HG02642 (cell line): Measurements from ENCODE around the gene TMEM130.

ENCODE experiments used
- ATAC-seq: cut with Tn5 transposase; IDR thresholded peaks from one replicate; pipeline ENCODE4 v1.9.1; 2021; ENCODE audit warnings: mild to moderate bottlenecking; ENCODE audit not compliant: unreplicated experiment, poor library complexity

The TMEM130 gene, protein sequence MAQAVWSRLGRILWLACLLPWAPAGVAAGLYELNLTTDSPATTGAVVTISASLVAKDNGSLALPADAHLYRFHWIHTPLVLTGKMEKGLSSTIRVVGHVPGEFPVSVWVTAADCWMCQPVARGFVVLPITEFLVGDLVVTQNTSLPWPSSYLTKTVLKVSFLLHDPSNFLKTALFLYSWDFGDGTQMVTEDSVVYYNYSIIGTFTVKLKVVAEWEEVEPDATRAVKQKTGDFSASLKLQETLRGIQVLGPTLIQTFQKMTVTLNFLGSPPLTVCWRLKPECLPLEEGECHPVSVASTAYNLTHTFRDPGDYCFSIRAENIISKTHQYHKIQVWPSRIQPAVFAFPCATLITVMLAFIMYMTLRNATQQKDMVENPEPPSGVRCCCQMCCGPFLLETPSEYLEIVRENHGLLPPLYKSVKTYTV

DNA sequence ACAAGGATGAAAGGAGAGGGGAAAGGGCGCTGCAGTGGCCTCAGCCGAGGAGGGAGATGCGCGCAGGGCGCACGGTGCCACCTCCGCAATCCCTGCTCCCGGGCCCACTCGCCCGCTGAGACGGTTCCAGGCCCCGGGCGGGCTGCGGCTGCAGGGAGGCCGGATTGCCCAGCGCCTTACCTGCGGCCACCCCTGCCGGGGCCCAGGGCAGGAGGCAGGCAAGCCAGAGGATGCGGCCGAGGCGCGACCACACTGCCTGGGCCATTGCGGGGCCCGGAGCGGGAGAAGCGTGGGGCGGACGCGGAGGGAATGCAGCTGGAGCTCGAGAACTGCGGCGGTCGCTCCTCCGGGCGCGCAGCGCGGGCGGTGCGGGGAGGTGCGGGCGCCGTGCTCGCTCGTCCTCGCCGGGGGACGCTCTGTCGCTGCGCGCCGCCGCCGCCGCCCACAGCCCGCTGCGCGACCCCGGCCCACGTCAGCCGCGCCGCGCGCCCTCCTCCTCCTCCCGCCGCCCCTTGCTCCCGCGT, at the start of gene TMEM130:
Gene TMEM130, minus strand, starts transcription at position 418 of the 524 bp plus-strand sequence. Its CDS starts 153 bp downstream, at position 265.
- peak; percentile 15 for ATAC-seq

DNA sequence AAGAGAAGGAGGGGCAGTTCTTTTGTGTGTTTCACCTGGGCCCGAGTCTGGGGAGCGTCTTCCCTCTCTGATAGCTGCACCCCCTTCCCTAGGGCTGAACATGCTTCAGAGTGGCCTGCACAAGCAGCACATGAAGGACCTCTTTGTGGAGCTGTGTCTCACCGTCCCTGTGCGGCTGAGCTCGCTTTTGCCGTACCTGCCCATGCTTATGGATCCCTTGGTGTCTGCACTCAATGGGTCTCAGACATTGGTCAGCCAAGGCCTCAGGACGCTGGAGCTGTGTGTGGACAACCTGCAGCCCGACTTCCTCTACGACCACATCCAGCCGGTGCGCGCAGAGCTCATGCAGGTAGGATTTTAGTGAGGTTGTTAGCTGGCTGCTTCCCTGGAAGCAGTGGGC, 47.5 kb upstream of the TMEM130 start:
- no peak for ATAC-seq

DNA sequence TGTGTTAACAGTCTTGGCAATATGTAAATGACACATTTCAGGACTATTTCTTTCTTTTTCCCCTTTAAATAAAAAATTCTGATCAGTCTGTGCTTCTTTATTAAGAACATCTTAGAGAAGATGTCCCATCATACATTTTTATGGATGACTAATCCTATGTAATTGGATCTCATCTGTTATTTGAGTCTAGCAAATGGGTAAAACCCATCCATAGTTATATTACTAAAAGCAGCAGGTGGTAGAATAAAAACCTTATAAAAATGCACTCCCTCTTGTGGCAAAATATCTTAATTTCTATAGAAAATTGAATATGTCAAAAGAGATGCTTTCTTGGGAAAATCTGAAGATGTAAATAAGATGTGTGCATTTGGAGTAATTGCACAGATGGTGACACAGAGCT, 43.8 kb upstream of the TMEM130 start:
- no peak for ATAC-seq

DNA sequence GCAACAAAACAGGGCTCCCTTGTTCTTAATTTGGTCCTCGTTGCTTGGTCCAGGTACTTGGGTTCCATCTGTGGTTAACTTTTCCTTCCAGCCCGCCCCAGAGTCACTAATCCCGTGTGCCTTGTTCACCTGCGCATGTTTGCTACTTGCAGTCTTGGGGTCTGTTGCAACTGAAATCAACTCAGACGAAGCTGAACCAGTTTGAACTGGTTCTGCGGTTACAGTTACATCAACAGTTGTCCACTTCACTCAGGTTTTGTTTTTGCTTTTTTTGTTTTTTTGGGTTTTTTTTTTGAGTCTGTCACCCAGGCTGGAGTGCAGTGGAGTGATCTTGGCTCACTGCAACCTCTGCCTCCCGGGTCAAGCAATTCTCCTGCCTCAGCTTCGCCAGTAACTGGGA, 43.2 kb upstream of the TMEM130 start:
- ATAC-seq, result no peak

DNA sequence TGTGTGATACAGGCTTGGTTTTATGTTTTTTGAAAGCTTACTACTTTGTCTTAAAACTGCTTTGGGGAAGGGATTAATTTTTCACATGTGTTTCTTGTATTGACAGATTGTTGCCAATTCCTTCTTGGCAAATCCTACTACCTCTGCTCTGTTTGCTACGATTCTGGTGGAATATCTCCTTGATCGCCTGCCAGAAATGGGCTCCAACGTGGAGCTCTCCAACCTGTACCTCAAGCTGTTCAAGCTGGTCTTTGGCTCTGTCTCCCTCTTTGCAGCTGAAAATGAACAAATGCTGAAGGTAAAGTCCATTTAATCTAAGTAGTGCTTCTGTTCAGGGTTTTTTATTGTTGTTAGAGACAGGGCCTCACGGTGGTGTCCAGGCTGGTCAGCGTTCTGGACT, 42.1 kb upstream of the TMEM130 start:
- no peak for ATAC-seq

DNA sequence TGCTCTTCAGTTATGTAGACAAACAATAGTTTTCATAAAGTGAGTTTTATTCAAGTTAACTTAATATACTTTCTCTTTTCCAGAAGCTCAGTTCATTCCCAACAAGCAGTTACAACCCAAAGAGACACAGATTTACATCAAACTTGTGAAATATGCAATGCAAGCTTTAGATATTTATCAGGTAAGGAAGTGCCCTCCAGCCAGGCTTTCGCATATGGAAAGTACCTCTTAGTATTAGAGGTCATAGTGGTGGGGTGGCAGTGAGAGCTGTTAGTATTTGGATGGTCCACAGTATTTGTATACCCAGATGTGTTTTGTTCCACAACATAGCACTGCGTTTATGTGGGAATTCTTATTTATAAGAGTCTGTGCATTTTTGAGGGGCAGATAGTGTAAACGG, 40.6 kb upstream of the TMEM130 start:
- ATAC-seq, result no peak

DNA sequence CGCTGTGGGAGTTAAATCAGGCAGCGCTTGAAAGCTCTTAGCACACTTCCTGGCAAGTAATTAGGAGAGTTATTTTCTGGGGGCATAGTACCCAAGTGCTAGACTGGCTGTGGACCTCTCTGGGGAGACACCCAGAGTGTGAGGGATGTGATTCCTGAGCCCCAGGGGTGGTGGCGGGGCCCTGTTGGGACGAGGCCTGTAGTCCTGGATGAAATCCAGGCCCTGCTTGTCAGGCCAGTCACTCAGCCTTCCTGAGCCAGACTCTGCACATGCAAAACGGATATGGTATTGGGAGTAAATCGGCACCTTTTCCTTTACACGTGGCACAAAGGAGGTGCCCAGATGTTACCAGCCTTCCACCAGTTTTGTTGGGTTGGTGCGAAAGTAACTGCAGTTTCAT, 39.7 kb upstream of the TMEM130 start:
- no peak for ATAC-seq

DNA sequence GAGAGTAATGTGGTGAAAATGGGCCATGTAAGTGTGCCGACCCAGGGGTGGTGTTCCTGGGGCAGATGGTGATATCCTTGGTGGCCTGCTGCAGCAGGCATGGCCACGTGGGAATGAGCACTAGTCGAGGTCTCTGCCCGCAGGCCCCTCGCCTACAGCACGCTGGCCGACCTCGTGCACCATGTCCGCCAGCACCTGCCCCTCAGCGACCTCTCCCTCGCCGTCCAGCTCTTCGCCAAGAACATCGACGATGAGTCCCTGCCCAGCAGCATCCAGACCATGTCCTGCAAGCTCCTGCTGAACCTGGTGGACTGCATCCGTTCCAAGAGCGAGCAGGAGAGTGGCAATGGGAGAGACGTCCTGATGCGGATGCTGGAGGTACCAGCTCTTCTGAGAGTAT, 38.8 kb upstream of the TMEM130 start:
- ATAC-seq, result no peak

DNA sequence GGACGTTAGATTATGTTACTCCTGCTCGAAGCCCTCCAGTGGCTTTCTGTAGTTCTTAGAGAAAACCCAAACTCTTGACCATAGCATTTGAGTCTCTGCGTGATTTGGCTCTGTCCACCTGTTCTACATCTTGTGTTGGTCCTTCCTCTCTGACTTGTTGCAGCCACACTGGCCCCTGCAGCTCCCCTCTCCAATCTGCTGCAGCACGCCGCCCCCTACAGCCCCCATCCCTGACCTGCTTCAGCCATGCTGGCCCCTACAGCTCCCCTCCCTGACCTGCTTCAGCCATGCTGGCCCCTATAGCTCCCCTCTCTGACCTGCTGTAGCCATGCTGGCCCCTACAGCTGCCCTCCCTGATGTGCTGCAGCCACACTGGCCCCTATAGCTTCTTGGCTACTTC, 37.8 kb upstream of the TMEM130 start:
- no peak for ATAC-seq

DNA sequence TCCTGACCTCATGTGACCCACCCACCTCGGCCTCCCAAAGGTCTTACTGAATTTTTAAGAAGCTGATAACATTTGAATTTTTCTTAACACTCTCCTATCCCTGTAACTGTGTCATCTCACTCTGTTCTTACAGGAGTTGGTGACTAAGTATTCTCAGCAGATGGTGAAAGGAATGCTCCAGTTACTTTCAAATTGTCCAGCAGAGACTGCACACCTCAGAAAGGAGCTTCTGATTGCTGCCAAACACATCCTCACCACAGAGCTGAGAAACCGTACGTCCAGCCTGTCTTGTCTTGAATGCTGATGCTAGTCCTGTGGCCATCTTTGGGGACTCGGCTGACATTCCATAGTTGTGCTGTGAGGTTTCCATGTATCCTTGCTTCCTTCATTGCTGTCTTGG, 33.4 kb upstream of the TMEM130 start:
- no peak for ATAC-seq

DNA sequence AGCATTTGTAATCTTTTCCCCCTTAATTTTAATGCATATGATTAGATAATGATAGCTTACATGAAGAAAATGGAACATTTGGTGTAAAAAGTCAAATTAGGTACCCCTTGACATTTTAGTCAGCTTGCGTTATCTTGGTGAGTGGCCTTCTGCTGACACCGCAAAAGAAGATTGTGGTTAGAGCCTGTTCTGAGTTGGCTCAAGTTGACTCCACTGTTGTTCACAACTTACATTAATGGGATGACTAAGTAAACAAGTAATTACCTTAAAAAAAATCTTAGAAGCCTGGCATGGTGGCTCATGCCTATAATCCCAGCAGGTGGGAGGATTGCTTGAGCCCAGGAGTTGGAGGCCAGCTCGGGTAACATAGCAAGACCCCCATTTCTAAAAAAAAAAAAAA, 32.7 kb upstream of the TMEM130 start:
- no peak for ATAC-seq

DNA sequence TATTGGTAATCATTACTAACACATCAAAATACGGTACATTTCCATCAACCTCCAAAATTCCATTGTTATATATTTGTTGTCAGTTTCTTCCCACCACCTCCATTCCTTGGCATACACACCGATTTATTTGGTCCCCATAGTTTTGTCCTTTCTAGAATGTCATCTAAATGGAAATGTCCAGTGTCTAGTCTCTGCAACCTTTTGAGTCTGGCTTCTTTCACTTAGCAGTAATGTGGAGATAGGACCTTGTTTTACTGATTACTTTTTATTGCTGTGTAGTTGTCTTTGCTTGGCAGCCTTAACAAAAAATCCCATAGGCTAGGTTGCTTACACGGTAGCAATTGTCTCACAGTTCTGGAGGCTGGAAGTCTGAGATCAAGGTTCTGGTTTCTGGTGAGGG, 31.0 kb upstream of the TMEM130 start:
- ATAC-seq, result no peak

DNA sequence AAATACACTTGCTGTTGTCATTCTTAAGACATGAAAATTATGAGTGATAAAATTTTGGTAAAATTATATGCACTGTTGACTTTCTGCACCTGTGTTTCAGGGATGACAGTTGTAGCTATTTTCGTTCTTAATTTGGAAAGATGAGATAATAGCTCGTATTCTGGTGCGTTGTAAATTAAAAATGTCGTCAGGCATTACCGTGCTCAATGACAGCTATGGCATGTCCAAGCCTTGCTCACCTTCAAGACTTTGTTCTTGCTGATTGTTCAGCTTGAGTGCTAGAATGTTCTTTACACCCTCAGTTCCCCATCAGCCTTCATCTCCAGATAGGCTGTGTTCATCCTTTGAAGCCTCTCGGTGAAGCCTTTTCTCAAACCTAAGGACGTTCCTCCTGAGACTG, 30.0 kb upstream of the TMEM130 start:
- ATAC-seq, result no peak

DNA sequence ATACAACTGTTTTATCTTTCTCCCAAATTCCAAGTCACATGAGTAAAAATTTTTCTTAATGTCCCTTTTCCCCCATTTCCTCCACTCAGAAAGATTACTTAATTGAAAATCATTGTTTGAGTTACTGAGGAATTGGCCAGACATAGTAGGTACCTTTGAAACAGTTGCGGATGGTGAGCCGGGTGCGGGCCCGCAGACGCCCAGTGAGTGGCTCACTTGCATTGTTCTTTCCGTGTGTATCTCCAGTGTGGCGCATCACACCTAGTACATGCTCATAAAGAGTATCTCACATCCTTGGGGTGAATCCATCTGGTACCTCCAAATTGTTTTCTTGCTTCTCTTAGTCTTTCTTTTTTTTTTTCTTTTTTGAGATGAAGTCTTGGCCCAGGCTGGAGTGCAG, 22.8 kb upstream of the TMEM130 start:
- ATAC-seq, result no peak

DNA sequence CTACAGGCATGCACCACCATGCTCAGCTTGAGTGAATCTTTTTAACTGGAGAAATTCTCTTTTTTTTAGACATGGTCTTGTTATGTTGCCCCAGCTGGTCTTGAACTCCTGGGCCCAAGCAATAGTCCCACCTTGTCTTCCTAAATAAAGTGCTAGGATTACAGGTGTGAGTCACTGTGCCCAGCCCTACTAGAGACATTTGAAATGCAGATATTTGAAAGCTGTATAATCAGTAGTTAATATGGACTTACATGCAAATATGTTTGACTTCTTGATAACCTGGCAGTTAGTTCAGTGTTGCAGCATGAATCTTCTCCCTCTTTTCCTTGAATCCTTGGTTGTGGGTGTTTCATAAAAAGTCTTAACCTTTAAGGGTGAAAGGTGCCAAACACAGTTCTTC, 17.2 kb upstream of the TMEM130 start:
- ATAC-seq, result no peak

DNA sequence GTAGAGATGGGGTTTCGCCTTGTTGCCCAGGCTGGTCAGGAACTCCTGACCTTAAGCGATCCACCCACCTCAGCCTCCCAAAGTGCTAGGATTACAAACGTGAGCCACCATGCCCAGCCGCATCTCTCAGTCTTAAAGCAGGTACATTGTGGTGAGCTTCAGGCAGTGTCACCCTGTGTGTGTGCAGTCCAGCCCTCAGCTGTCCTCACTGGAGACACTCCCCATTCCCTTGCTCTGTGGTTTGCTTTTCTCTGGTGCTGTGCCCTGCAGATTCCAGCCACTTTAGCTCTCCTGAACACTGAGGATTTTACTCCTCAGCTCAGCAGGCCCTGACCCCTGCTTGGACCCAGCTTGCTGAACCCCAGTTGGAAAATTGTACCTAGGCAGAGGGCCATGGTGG, 14.6 kb upstream of the TMEM130 start:
- ATAC-seq, result no peak

DNA sequence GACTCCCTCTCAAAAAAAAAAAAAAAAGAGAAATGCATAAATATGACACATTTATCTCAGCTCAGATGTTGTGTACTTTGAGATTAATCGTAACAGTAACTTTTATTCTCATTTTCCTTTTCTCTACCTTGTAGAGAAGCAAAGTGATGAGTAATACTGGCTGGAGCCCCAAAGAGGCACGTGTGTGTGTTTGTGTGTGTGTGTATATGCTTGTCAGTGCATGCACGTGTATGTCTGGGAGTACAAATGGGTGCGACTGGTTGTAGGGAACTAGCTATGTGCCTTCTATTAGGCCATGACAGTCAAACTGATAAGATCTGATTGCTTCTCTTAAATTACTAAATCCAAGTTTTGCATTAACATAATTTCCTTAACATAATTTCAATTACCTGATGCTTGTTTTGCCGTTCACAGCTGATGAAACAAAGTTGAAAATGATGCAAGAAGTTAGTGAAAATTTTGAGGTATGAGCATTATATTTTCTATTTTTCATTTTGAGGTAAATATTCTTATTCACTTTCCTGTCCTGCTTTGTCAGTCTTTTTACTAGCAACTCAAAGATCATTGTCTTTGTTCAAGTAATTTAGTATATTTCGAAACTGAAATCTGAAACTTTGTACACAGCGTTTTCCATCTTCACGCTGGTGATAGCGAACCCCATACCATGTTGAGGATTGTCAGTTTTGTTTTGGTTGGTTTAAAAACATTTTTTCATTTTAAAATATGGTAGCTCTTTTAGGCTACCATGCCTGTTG, 11.9 kb upstream of the TMEM130 start:
- ATAC-seq, result no peak

DNA sequence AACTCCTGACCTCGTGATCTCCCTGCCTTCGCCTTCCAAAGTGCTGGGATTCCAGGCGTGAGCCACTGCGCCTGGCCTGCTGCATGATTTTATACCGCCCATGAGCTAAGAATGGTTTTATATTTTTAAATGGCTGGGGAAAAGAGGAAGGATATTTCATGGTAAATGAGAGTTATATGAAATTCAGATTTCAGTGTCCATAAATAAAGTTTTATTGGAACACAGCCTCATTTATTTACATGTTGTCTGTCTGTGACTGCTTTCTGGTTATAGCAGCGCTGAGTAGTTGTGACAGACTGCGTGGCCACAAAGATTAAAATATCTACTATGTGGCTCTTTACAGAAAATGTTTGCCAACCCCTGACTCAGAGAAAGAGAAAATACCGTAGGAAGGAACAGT, 10.7 kb upstream of the TMEM130 start:
- ATAC-seq, result no peak

DNA sequence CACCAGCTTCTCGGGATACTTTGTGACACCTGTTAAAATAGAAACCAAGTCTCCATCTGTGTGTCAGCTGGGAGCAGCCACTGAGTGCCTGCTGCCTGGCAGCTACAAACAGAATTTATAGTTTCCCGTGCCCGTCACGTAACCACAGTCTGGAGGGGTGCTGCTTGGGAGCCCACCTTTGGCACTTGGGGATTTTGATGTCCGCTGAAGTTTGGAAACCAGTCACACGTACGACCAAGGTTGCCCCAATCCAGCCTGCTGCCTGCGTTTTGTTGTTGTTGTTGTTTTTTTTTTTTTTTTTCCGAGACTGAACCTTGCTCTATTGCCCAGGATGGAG, 10.1 kb upstream of the TMEM130 start:
- no peak for ATAC-seq

DNA sequence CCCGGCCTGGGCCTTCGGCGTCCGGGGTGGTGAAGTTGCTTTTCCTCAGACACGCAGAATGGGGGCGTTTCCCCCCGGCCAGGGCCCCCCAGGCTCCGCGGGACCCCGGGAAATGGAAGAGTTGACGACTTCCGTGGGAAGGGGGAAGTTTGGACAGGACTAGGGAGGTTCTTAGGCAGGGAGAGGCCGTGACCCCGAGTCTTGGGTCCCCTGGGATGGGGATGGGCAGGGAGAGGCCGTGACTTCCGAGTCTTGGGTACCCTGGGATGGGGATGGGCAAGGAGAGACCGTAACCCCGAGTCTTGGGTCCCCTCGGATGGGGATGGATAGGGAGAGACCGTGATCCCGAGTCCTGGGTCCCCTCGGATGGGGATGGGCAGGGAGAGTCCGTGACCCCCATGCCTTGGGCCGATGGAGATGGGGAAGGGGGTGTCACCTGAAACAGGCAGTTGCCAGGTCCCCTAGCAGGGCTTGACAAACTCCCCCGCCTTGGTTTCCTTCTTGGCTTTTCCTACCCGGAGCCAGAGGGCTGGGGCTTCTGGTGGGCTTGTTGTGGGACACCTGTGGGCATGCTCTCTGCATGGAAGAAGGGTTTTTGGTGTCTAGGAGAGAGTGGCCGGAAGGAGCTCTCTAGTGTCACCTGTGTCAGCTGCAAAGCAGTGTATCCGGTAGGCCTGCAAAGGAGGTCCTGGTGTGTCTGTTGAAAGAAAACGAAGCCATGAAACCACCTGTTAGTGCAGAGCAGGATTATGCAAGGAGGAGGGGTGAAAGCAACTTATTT, 9.6 kb upstream of the TMEM130 start:
- peak; percentile 75 for ATAC-seq
